Endodermal cell (in vitro differentiated cells): ENCODE results near the gene KCNIP4. TPM values are rescaled to one million over a fixed set of nuclear protein-coding genes. Genes with fewer than 3 reads are reported as not detected.

ENCODE experiments used
- DNase-seq: peaks from one replicate; pipeline ENCODE4 v3.0.0-alpha.2; 2017
- H3K27ac ChIP-seq: 2 replicates; pipeline ENCODE4 v1.5.1; 2013; ENCODE audit warnings: mild to moderate bottlenecking, low read depth, low read length, moderate library complexity
- H3K27me3 ChIP-seq: 2 replicates; pipeline ENCODE4 v1.6.1; 2013; ENCODE audit warnings: mild to moderate bottlenecking, low read length, moderate library complexity; ENCODE audit not compliant: insufficient read depth, control insufficient read depth, poor library complexity, severe bottlenecking
- H3K36me3 ChIP-seq: 2 replicates; pipeline ENCODE4 v1.7.0; 2013; ENCODE audit warnings: mild to moderate bottlenecking, low read length, moderate library complexity; ENCODE audit not compliant: control insufficient read depth, insufficient read depth
- H3K4me1 ChIP-seq: one replicate; pipeline ENCODE4 v1.7.0; 2013; ENCODE audit warnings: low read length; ENCODE audit not compliant: control insufficient read depth, insufficient read depth
- H3K4me3 ChIP-seq: 2 replicates; pipeline ENCODE4 v1.5.1; 2013; ENCODE audit warnings: mild to moderate bottlenecking, low read length, moderate library complexity
- H3K9ac ChIP-seq: 2 replicates; pipeline ENCODE4 v1.6.1; 2013; ENCODE audit warnings: mild to moderate bottlenecking, low read length, moderate library complexity; ENCODE audit not compliant: poor library complexity, severe bottlenecking; ENCODE audit errors: extremely low read depth
- H3K9me3 ChIP-seq: 2 replicates; pipeline ENCODE4 v1.6.1; 2013; ENCODE audit warnings: mild to moderate bottlenecking, low read length, moderate library complexity; ENCODE audit not compliant: control insufficient read depth
- H3K27ac Mint-ChIP-seq: 2 replicates; pipeline ENCODE4 v1.8.0; 2020; ENCODE audit warnings: mixed read lengths
- H3K27me3 Mint-ChIP-seq: 2 replicates; pipeline ENCODE4 v1.8.0; 2021; ENCODE audit warnings: mild to moderate bottlenecking, mixed read lengths; ENCODE audit not compliant: insufficient read depth
- H3K36me3 Mint-ChIP-seq: 2 replicates; pipeline ENCODE4 v1.8.0; 2020; ENCODE audit warnings: low read depth, mixed read lengths
- H3K4me1 Mint-ChIP-seq: 2 replicates; pipeline ENCODE4 v1.8.0; 2020; ENCODE audit warnings: mixed read lengths
- H3K4me3 Mint-ChIP-seq: 2 replicates; pipeline ENCODE4 v1.8.0; 2020; ENCODE audit warnings: mild to moderate bottlenecking, moderate library complexity, mixed read lengths
- H3K9me3 Mint-ChIP-seq: 2 replicates; pipeline ENCODE4 v1.8.0; 2020; ENCODE audit warnings: mild to moderate bottlenecking, mixed read lengths
- CTCF ChIP-seq: fragments of 200-600 bp; sonication (generic); conservative IDR thresholded peaks from 2 replicates; pipeline ENCODE4 v1.5.0; 2021; ENCODE audit warnings: antibody characterized with exemption, mild to moderate bottlenecking
- WGBS, 2 experiments: methylation state at CpG; one replicate each; pipeline versions ENCODE4 v1.1.5 to v1.1.7; 2013; ENCODE audit warnings: missing lambda C conversion rate in 2 of 2, mixed read lengths in 1 of 2; ENCODE audit not compliant: insufficient coverage in 1 of 2, insufficient read length in 1 of 2; 5-methylcytosine and 5-hydroxymethylcytosine counted together
- total RNA-seq, 2 donors: library from RNA; stranded (reverse); fragmentation: NEBNext Ultra II Directional in 1 of 2; extraction: Animal tissue kit (Norgen Biotek cat#: 25700) in 1 of 2; gene quantifications; 2 replicates in 1 of 2; 3 replicates in 1 of 2; pipeline ENCODE4 v1.2.1, GENCODE V29; 2021

KCNIP4 gene
- total RNA-seq, 2 donors from 2014 or later, result not detected

DNA sequence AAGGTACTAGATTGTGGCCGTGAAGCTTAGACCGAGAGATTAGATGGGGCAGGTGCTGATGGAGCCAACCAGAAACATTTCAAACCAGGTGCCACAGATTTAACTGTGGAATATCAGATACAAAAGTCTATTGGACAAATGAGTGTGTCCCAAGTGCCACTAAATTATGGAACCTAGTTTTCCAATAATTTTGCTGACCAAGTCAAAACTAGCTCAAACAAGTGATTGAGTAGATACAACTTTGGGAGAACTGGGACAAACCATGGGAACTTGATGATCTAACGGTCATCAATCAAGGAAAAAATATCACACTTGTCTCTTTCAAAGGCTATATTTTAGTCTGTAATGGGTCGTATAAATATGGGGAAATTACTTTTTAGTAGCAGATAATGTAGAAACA is 562.9 kb downstream of the KCNIP4 start:
- no peak overlapping the region for H3K27ac ChIP-seq

GRCh38 chr4:21384609-21385008 is 564.0 kb downstream of the KCNIP4 start:
- no peak overlapping the region for H3K27ac ChIP-seq
- H3K9ac ChIP-seq, result no peak overlapping the region
- H3K9me3 ChIP-seq, result peaks cover 11% of the 10 kb centered on the region
- no peaks in the 10 kb centered on the region for H3K36me3 Mint-ChIP-seq
- H3K36me3 ChIP-seq, result no peaks in the 10 kb centered on the region
- no peak overlapping the region for H3K4me3 Mint-ChIP-seq
- H3K27ac Mint-ChIP-seq, result no peak overlapping the region
- H3K4me1 Mint-ChIP-seq, result peaks cover 19% of the 10 kb centered on the region
- H3K4me3 ChIP-seq, result no peak overlapping the region
- no peak for DNase-seq
- 87 to 97% methylated on average over 3 of the region's 3 CpGs for WGBS, 2 experiments
- H3K27me3 Mint-ChIP-seq, result no peaks in the 10 kb centered on the region
- H3K9me3 Mint-ChIP-seq, result peaks cover 1% of the 10 kb centered on the region
- TF ChIP-seq CTCF, result no peak
- H3K27me3 ChIP-seq, result no peaks in the 10 kb centered on the region
- peaks cover 6% of the 10 kb centered on the region for H3K4me1 ChIP-seq

More for the DNA sequence above, 562.9 kb downstream of the KCNIP4 start:
- DNase-seq, result no peak
- Mint-ChIP-seq H3K27ac (no peak overlapping the region), H3K27me3 (no peaks in the 10 kb centered on the region), H3K9me3 (peaks cover 3% of the 10 kb centered on the region), H3K4me1 (peaks cover 16% of the 10 kb centered on the region), H3K4me3 (no peak overlapping the region), H3K36me3 (no peaks in the 10 kb centered on the region)
- Histone ChIP-seq H3K9me3 (peaks cover 11% of the 10 kb centered on the region), H3K36me3 (no peaks in the 10 kb centered on the region), H3K4me1 (peaks cover 6% of the 10 kb centered on the region), H3K27me3 (no peaks in the 10 kb centered on the region), H3K4me3 (no peak overlapping the region), H3K9ac (no peak overlapping the region)
- TF ChIP-seq CTCF, result no peak
- 80 to 94% methylated on average over 1 to 4 of the region's 4 CpGs for whole genome bisulfite sequencing, 2 experiments

GRCh38 chr4:21380861-21381260 is 567.7 kb downstream of the KCNIP4 start:
- no peak for DNase-seq
- Histone ChIP-seq H3K9me3 (peaks cover 11% of the 10 kb centered on the region), H3K9ac (no peak overlapping the region)

More at GRCh38 chr4:21380861-21381260, 567.7 kb downstream of the KCNIP4 start:
- no peak for TF ChIP-seq CTCF
- WGBS, 2 experiments, result 82 to 100% methylated on average over 1 to 3 of the region's 3 CpGs
- H3K4me1 Mint-ChIP-seq, result peaks cover 34% of the 10 kb centered on the region
- Histone ChIP-seq H3K36me3 (no peaks in the 10 kb centered on the region), H3K27me3 (no peaks in the 10 kb centered on the region), H3K27ac (no peak overlapping the region), H3K4me1 (peaks cover 9% of the 10 kb centered on the region), H3K4me3 (peak overlapping the region; percentile 9)
- H3K9me3 Mint-ChIP-seq, result peaks cover 1% of the 10 kb centered on the region
- H3K36me3 Mint-ChIP-seq, result no peaks in the 10 kb centered on the region
- H3K27me3 Mint-ChIP-seq, result no peaks in the 10 kb centered on the region
- no peak overlapping the region for H3K27ac Mint-ChIP-seq
- no peak overlapping the region for H3K4me3 Mint-ChIP-seq
